HEK293T (cell line): ENCODE results near the gene NFYC.

Experiments used
- BHLHE40 ChIP-seq: fragments of 450-650 bp; IDR thresholded peaks from 2 replicates; pipeline ENCODE4 v1.6.1; 2016; ENCODE audit warnings: mild to moderate bottlenecking, moderate library complexity, borderline replicate concordance
- ELF4 ChIP-seq: fragments of 450-650 bp; IDR thresholded peaks from 2 replicates; pipeline ENCODE4 v1.6.1; 2017; ENCODE audit warnings: antibody characterized with exemption
- FOXA1 ChIP-seq: fragments of 450-650 bp; IDR thresholded peaks from 2 replicates; pipeline ENCODE4 v1.6.1; 2016; ENCODE audit warnings: mild to moderate bottlenecking
- FOXK2 ChIP-seq: fragments of 450-650 bp; IDR thresholded peaks from 2 replicates; pipeline ENCODE4 v1.6.1; 2016; ENCODE audit warnings: mild to moderate bottlenecking
- FOXM1 ChIP-seq: fragments of 450-650 bp; IDR thresholded peaks from 2 replicates; pipeline ENCODE4 v1.6.1; 2017; ENCODE audit warnings: mild to moderate bottlenecking, borderline replicate concordance
- HDGF ChIP-seq: fragments of 450-650 bp; IDR thresholded peaks from 2 replicates; pipeline ENCODE4 v1.6.1; 2017; ENCODE audit warnings: antibody characterized with exemption, borderline replicate concordance
- L3MBTL2 ChIP-seq: fragments of 450-650 bp; conservative IDR thresholded peaks from 2 replicates; pipeline ENCODE4 v1.6.1; 2016; ENCODE audit warnings: mild to moderate bottlenecking
- SP1 ChIP-seq: fragments of 450-650 bp; IDR thresholded peaks from 2 replicates; pipeline ENCODE4 v1.6.1; 2017
- SUZ12 ChIP-seq: fragments of 450-650 bp; IDR thresholded peaks from 2 replicates; pipeline ENCODE4 v1.6.1; 2016; ENCODE audit warnings: mild to moderate bottlenecking
- TARDBP ChIP-seq: fragments of 450-650 bp; IDR thresholded peaks from 2 replicates; pipeline ENCODE4 v1.6.1; 2016
- ZNF384 ChIP-seq: fragments of 450-650 bp; IDR thresholded peaks from 2 replicates; pipeline ENCODE4 v1.6.1; 2016
- TF ChIP-seq, protein P1 (sequence below): fragments of 450-650 bp; IDR thresholded peaks from 2 replicates; pipeline ENCODE4 v1.6.1; 2016

DNA sequence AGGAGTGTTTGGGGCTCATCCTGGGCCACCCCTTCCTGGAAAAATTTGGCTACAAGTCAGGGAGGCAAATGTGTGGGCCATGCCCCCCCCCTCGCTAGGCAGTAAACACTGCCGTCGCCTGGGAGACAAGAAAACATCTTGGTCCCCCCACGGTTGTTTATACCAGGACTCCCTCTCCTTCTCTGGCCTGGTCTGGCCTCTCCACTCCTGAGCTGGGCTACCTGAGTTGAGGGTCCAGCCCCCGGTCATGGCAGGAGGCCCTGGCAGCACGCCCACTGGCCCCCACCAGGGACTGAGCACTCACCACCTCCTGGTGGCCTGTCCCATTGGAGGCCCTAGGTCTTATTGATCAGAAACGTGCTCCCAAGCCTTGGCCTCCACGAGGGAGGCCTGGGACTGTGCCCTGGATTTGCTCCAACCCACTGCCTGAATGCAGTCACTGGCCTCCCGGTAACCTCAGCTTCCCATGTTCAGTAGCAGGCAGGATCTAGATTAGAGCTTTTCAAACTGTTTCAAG, 107.9 kb downstream of the NFYC start:
- no peak for TF ChIP-seq SP1
- TF ChIP-seq ELF4: no peak
- no peak for TF ChIP-seq FOXK2
- no peak for TF ChIP-seq FOXM1
- TF ChIP-seq TARDBP: no peak
- TF ChIP-seq, protein P1, sequence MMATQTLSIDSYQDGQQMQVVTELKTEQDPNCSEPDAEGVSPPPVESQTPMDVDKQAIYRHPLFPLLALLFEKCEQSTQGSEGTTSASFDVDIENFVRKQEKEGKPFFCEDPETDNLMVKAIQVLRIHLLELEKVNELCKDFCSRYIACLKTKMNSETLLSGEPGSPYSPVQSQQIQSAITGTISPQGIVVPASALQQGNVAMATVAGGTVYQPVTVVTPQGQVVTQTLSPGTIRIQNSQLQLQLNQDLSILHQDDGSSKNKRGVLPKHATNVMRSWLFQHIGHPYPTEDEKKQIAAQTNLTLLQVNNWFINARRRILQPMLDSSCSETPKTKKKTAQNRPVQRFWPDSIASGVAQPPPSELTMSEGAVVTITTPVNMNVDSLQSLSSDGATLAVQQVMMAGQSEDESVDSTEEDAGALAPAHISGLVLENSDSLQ: no peak
- no peak for TF ChIP-seq L3MBTL2
- no peak for TF ChIP-seq BHLHE40
- no peak for TF ChIP-seq SUZ12
- TF ChIP-seq ZNF384: no peak
- TF ChIP-seq HDGF: no peak
- no peak for TF ChIP-seq FOXA1
